CD4-positive, alpha-beta T cell treated with Interleukin-12 subunit alpha and Interleukin-12 subunit beta, for 1 hour (primary cell): ENCODE data around the gene DOCK6.
"Not testable (repeated sequence)": the region's sequence is repeated elsewhere in the genome, so short reads cannot be mapped to it uniquely, and the experiment has no call there.

Source experiments
- DNase-seq: peaks from one replicate; pipeline ENCODE4 v3.0.0-alpha.2; 2020

The DOCK6 gene

GRCh38 chr19:11194656-11195558 lies 67.4 kb downstream of the DOCK6 start:
- no peak for DNase-seq

- DNase-seq: no peak
These were observed 68.2 kb downstream of the DOCK6 start for GRCh38 chr19:11194173-11194572.

- no peak for DNase-seq
These were observed 69.1 kb downstream of the DOCK6 start for GRCh38 chr19:11192957-11193939.

- DNase-seq: no peak
These were observed 70.4 kb downstream of the DOCK6 start for GRCh38 chr19:11191934-11192333.

GRCh38 chr19:11191273-11191755 lies 71.0 kb downstream of the DOCK6 start:
- DNase-seq: no peak

- DNase-seq: no peak
These were observed 71.8 kb downstream of the DOCK6 start for GRCh38 chr19:11190501-11190900.

GRCh38 chr19:11187441-11187840 lies 74.9 kb downstream of the DOCK6 start:
- no peak for DNase-seq

GRCh38 chr19:11182994-11183393 lies 79.3 kb downstream of the DOCK6 start:
- DNase-seq: no peak

GRCh38 chr19:11181488-11181887 lies 80.8 kb downstream of the DOCK6 start:
- no peak for DNase-seq

- not testable (repeated sequence) for DNase-seq
These were observed 81.3 kb downstream of the DOCK6 start for GRCh38 chr19:11180975-11181374.

GRCh38 chr19:11180346-11180745 lies 82.0 kb downstream of the DOCK6 start:
- no peak for DNase-seq

- DNase-seq: no peak
These were observed 82.5 kb downstream of the DOCK6 start for GRCh38 chr19:11179716-11180297.

GRCh38 chr19:11179145-11179465 lies 83.2 kb downstream of the DOCK6 start:
- DNase-seq: not testable (repeated sequence)

GRCh38 chr19:11177592-11177991 lies 84.7 kb downstream of the DOCK6 start:
- DNase-seq: no peak

- DNase-seq: no peak
These were observed 85.7 kb downstream of the DOCK6 start for GRCh38 chr19:11176466-11177193.

- DNase-seq: no peak
These were observed 86.4 kb downstream of the DOCK6 start for GRCh38 chr19:11175920-11176319.

- no peak for DNase-seq
These were observed 88.0 kb downstream of the DOCK6 start for GRCh38 chr19:11174336-11174735.

- DNase-seq: no peak
These were observed 88.7 kb downstream of the DOCK6 start for GRCh38 chr19:11173516-11174155.

- no peak for DNase-seq
These were observed 89.7 kb downstream of the DOCK6 start for GRCh38 chr19:11172576-11172975.

- no peak for DNase-seq
These were observed 91.2 kb downstream of the DOCK6 start for GRCh38 chr19:11171144-11171543.

GRCh38 chr19:11169896-11170678 lies 92.2 kb downstream of the DOCK6 start:
- no peak for DNase-seq
